ENCODE results near the gene FARP1. TPM values are rescaled to one million over a fixed set of nuclear protein-coding genes. Genes with fewer than 3 reads are reported as not detected.

The FARP1 gene
- total and polyA plus RNA-seq, 2 of the 13 experiments (the other 11 are each of a cell fraction or from before 2014, with no cell fraction given), result 70.6 to 126 TPM

DNA sequence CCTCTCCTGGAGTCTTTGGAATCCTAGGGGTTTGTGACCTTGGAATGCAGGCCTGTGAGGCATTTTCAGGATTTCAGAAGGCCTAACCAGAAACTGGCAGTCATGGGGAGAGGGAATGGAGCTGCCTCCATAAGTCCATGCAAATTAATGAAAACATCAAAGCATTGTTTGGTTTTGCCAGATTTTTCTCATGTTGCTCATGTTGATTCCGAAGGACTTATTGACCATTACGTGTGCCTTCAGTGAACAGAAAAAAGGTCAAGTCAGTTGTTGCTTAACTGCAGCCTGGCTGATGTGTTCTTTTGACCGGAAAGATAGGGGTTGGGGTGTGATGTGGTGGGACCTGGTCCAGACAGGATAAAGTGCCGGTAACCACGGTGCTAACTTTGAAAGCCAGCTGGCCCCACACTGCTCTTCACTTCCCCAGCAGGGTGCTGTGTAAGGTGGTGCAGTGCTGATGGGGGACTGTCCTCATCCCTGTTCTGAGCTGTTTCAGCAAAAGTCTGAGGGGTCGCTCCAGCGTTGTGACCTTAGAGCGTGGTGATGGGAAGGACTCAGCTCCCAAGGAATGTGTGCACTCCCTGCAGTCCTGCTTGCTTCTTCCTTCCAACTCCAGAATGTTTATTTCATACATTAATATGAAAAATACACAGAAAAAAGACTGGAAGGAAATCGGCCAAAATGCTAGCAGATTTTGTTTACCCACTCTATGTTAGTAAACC is 30.7 kb downstream of the FARP1 start (continued):
- TF ChIP-seq SMC3 (IDR thresholded peaks at IDR 0.05; ENCODE audit: low read length), result no peak; the same call in 1 of the 2 replicates
- TF ChIP-seq ZFX (CRISPR knock-in tag; IDR thresholded peaks at IDR 0.05; ENCODE audit: low read depth), result peak; percentile 51
- TF ChIP-seq, protein P1, sequence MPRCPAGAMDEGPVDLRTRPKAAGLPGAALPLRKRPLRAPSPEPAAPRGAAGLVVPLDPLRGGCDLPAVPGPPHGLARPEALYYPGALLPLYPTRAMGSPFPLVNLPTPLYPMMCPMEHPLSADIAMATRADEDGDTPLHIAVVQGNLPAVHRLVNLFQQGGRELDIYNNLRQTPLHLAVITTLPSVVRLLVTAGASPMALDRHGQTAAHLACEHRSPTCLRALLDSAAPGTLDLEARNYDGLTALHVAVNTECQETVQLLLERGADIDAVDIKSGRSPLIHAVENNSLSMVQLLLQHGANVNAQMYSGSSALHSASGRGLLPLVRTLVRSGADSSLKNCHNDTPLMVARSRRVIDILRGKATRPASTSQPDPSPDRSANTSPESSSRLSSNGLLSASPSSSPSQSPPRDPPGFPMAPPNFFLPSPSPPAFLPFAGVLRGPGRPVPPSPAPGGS (CRISPR knock-in tag; IDR thresholded peaks at IDR 0.05), result no peak
- no peak for TF ChIP-seq EEA1 (CRISPR knock-in tag; IDR thresholded peaks at IDR 0.05; ENCODE audit: borderline replicate concordance)
- TF ChIP-seq ATF3 (CRISPR knock-in tag; IDR thresholded peaks at IDR 0.05), result 0 out of 2 replicates have a peak, but pooled peaks have one; percentile 33
- TF ChIP-seq RFX3 (CRISPR knock-in tag; IDR thresholded peaks at IDR 0.05), result no peak
- TF ChIP-seq ZNF33B (CRISPR knock-in tag; IDR thresholded peaks at IDR 0.05), result no peak
- no peak for TF ChIP-seq TOE1 (CRISPR knock-in tag; IDR thresholded peaks at IDR 0.05)
- TF ChIP-seq, protein P2, sequence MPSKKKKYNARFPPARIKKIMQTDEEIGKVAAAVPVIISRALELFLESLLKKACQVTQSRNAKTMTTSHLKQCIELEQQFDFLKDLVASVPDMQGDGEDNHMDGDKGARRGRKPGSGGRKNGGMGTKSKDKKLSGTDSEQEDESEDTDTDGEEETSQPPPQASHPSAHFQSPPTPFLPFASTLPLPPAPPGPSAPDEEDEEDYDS (CRISPR knock-in tag; IDR thresholded peaks at IDR 0.05), result 0 out of 2 replicates have a peak, but pooled peaks have one; percentile 10
- 0 out of 2 replicates have a peak, but pooled peaks have one; percentile 30 for TF ChIP-seq HNF1A (IDR thresholded peaks at IDR 0.05; ENCODE audit: low read depth)
- no peak for TF ChIP-seq HNF1A (CRISPR knock-in tag; IDR thresholded peaks at IDR 0.05; ENCODE audit: borderline replicate concordance)
- no peak for TF ChIP-seq EED (CRISPR knock-in tag; IDR thresholded peaks at IDR 0.05)
- peak; percentile 81 for TF ChIP-seq RBM22 (optimal IDR thresholded peaks at IDR 0.05; ENCODE audit: low read length)

All from HepG2 (cell line).